Spinal cord (tissue), 10 donors: ENCODE measurements around the gene KMT2E. TPM values are rescaled to one million over a fixed set of nuclear protein-coding genes. Genes with fewer than 3 reads are reported as not detected.
"Not testable (repeated sequence)": the region's sequence is repeated elsewhere in the genome, so short reads cannot be mapped to it uniquely, and the experiment has no call there.

Source experiments
- DNase-seq, 6 donors: peaks; one replicate each; pipeline versions ENCODE4 v3.0.0 to v3.0.0-alpha.2; 2013 to 2015; ENCODE audit warnings: low spot score in 6 of 6, low read depth in 4 of 6
- H3K27ac ChIP-seq: one replicate; pipeline ENCODE4 v1.5.1; 2013; ENCODE audit warnings: low read depth, low read length, control low read depth
- H3K27me3 ChIP-seq: one replicate; pipeline ENCODE4 v1.6.1; 2013; ENCODE audit warnings: low read length; ENCODE audit not compliant: control insufficient read depth, insufficient read depth
- H3K36me3 ChIP-seq: one replicate; pipeline ENCODE4 v1.6.1; 2013; ENCODE audit warnings: low read length; ENCODE audit not compliant: control insufficient read depth, insufficient read depth
- H3K4me1 ChIP-seq: one replicate; pipeline ENCODE4 v1.6.1; 2013; ENCODE audit warnings: low read length; ENCODE audit not compliant: control insufficient read depth, insufficient read depth
- H3K4me3 ChIP-seq: one replicate; pipeline ENCODE4 v1.5.1; 2013; ENCODE audit warnings: low read depth, low read length, control low read depth
- H3K9me3 ChIP-seq: one replicate; pipeline ENCODE4 v1.6.1; 2013; ENCODE audit warnings: low read length; ENCODE audit not compliant: control insufficient read depth, insufficient read depth
- WGBS: methylation state at CpG from one replicate; pipeline ENCODE4 v1.1.5; 2013; ENCODE audit warnings: missing lambda C conversion rate; ENCODE audit not compliant: insufficient coverage; 5-methylcytosine and 5-hydroxymethylcytosine counted together
- polyA plus RNA-seq, 2 donors: library from polyadenylated mRNA; unstranded; fragments of 120-200 nt; gene quantifications; one replicate each; pipeline ENCODE4 v1.2.1, GENCODE V29; 2013; ENCODE audit not compliant: insufficient read length in 2 of 2
- total RNA-seq, 2 donors: library from RNA; depleted of rRNA in 1 of 2; stranded (reverse); fragments of 120-200 nt in 1 of 2; fragments of >200 nt in 1 of 2; gene quantifications; one replicate each; pipeline versions ENCODE4 v1.2.3 to v1.2.4, GENCODE V29; 2013 to 2014
- donor health status: healthy.

KMT2E gene
- total and polyA plus RNA-seq, 4 donors: 73.1 to 164 (median 88.5) TPM

- Histone ChIP-seq H3K27ac (no peak overlapping the region), H3K9me3 (no peaks in the 10 kb centered on the region), H3K4me3 (no peak overlapping the region), H3K36me3 (peaks cover 10% of the 10 kb centered on the region), H3K4me1 (no peaks in the 10 kb centered on the region), H3K27me3 (no peaks in the 10 kb centered on the region)
- WGBS: 67% methylated on average over 1 of the region's 5 CpGs
- DNase-seq: no peak
Measured at GRCh38 chr7:105036217-105037168, 22.5 kb downstream of the KMT2E start.

GRCh38 chr7:105037319-105037718 lies 23.3 kb downstream of the KMT2E start:
- Histone ChIP-seq H3K27ac (no peak overlapping the region), H3K4me1 (no peaks in the 10 kb centered on the region), H3K9me3 (no peaks in the 10 kb centered on the region), H3K36me3 (peaks cover 15% of the 10 kb centered on the region), H3K27me3 (no peaks in the 10 kb centered on the region), H3K4me3 (no peak overlapping the region)
- DNase-seq: no peak
- WGBS: no CpG with 5 or more reads among the region's 2 CpGs

GRCh38 chr7:105044449-105045070 lies 30.6 kb downstream of the KMT2E start:
- Histone ChIP-seq H3K4me3 (no peak overlapping the region), H3K36me3 (peaks cover 26% of the 10 kb centered on the region), H3K27me3 (no peaks in the 10 kb centered on the region), H3K27ac (no peak overlapping the region), H3K9me3 (no peaks in the 10 kb centered on the region), H3K4me1 (no peaks in the 10 kb centered on the region)
- DNase-seq: no peak
- no CpG with 5 or more reads among the region's 2 CpGs for WGBS

GRCh38 chr7:105046414-105046813 lies 32.4 kb downstream of the KMT2E start:
- no peaks in the 10 kb centered on the region for H3K4me1 ChIP-seq
- H3K27ac ChIP-seq: no peak overlapping the region
- peaks cover 33% of the 10 kb centered on the region for H3K36me3 ChIP-seq
- no CpG with 5 or more reads among the region's 1 CpG for WGBS
- H3K9me3 ChIP-seq: no peaks in the 10 kb centered on the region
- H3K4me3 ChIP-seq: no peak overlapping the region
- H3K27me3 ChIP-seq: no peaks in the 10 kb centered on the region
- no peak for DNase-seq

GRCh38 chr7:105047932-105048331 lies 33.9 kb downstream of the KMT2E start:
- Histone ChIP-seq H3K4me3 (no peak overlapping the region), H3K4me1 (no peaks in the 10 kb centered on the region), H3K9me3 (no peaks in the 10 kb centered on the region), H3K27me3 (no peaks in the 10 kb centered on the region), H3K27ac (no peak overlapping the region), H3K36me3 (peaks cover 30% of the 10 kb centered on the region)
- DNase-seq: no peak
- WGBS: 86% methylated on average over 1 of the region's 4 CpGs

- no peak for DNase-seq
- Histone ChIP-seq H3K4me3 (no peak overlapping the region), H3K27ac (no peak overlapping the region), H3K9me3 (no peaks in the 10 kb centered on the region), H3K27me3 (no peaks in the 10 kb centered on the region), H3K4me1 (no peaks in the 10 kb centered on the region), H3K36me3 (peaks cover 25% of the 10 kb centered on the region)
- WGBS: 83% methylated on average over 1 of the region's 1 CpG
Measured at GRCh38 chr7:105050493-105050892, 36.5 kb downstream of the KMT2E start.

- DNase-seq, H3K4me1 ChIP-seq, H3K27me3 ChIP-seq, H3K27ac ChIP-seq, H3K4me3 ChIP-seq, H3K9me3 ChIP-seq: not testable (repeated sequence)
- 94% methylated on average over 7 of the region's 7 CpGs for WGBS
- peaks cover 25% of the 10 kb centered on the region for H3K36me3 ChIP-seq
Measured at GRCh38 chr7:105050899-105051298, 36.9 kb downstream of the KMT2E start.

GRCh38 chr7:105055084-105055483 lies 41.1 kb downstream of the KMT2E start:
- no CpG with 5 or more reads among the region's 2 CpGs for WGBS
- peaks cover 18% of the 10 kb centered on the region for H3K36me3 ChIP-seq

GRCh38 chr7:105055621-105056020 lies 41.6 kb downstream of the KMT2E start:
- Histone ChIP-seq H3K4me1 (no peaks in the 10 kb centered on the region), H3K9me3 (no peaks in the 10 kb centered on the region), H3K36me3 (peaks cover 15% of the 10 kb centered on the region), H3K27ac (no peak overlapping the region), H3K27me3 (no peaks in the 10 kb centered on the region), H3K4me3 (no peak overlapping the region)
- WGBS: no CpG with 5 or more reads among the region's 1 CpG
- no peak for DNase-seq

More at GRCh38 chr7:105055084-105055483, 41.1 kb downstream of the KMT2E start:
- no peak overlapping the region for H3K4me3 ChIP-seq
- H3K4me1 ChIP-seq: no peaks in the 10 kb centered on the region
- H3K27me3 ChIP-seq: no peaks in the 10 kb centered on the region
- no peaks in the 10 kb centered on the region for H3K9me3 ChIP-seq
- H3K27ac ChIP-seq: no peak overlapping the region
- DNase-seq: no peak
